ENCODE data around the gene EXD3. TPM values are rescaled to one million over a fixed set of nuclear protein-coding genes. Genes with fewer than 3 reads are reported as not detected.

The EXD3 gene
- total and polyA plus RNA-seq, 4 donors = 9.4 to 43.5 (median 27.6) TPM

- Histone ChIP-seq H3K27ac (ENCODE audit: low read depth, low read length) (peak overlapping the region; percentile 78), H3K4me1 (ENCODE audit: control insufficient read depth, insufficient read depth, low read length) (peaks cover 67% of the 10 kb centered on the region), H3K9me3 (ENCODE audit: control insufficient read depth, insufficient read depth, low read length) (no peaks in the 10 kb centered on the region), H3K4me3 (ENCODE audit: low read depth, low read length) (peak overlapping the region; percentile 48), H3K27me3 (ENCODE audit: control insufficient read depth, insufficient read depth, low read length) (no peaks in the 10 kb centered on the region), H3K36me3 (ENCODE audit: control insufficient read depth, insufficient read depth, low read length) (peaks cover 82% of the 10 kb centered on the region)
- peak in 4 of 6 donors; percentile 58 to 95 (median 73) for DNase-seq (ENCODE audit: low read depth in 4 of 6, low spot score in 6 of 6)
- WGBS (ENCODE audit: insufficient coverage) = 1% methylated on average over 88 of the region's 88 CpGs
Measured at GRCh38 chr9:137458194-137459151, 35.5 kb upstream of the EXD3 start.

- Histone ChIP-seq H3K4me3 (ENCODE audit: low read depth, low read length) (peak overlapping the region; percentile 48), H3K9me3 (ENCODE audit: control insufficient read depth, insufficient read depth, low read length) (no peaks in the 10 kb centered on the region), H3K27ac (ENCODE audit: low read depth, low read length) (peak overlapping the region; percentile 78), H3K27me3 (ENCODE audit: control insufficient read depth, insufficient read depth, low read length) (no peaks in the 10 kb centered on the region), H3K36me3 (ENCODE audit: control insufficient read depth, insufficient read depth, low read length) (peaks cover 82% of the 10 kb centered on the region), H3K4me1 (ENCODE audit: control insufficient read depth, insufficient read depth, low read length) (peaks cover 76% of the 10 kb centered on the region)
- 43% methylated on average over 44 of the region's 44 CpGs for WGBS (ENCODE audit: insufficient coverage)
- DNase-seq (ENCODE audit: low read depth in 4 of 6, low spot score in 6 of 6) = peak in 1 of 6 donors; percentile 40
Measured at GRCh38 chr9:137457406-137458193, 34.6 kb upstream of the EXD3 start.

DNA sequence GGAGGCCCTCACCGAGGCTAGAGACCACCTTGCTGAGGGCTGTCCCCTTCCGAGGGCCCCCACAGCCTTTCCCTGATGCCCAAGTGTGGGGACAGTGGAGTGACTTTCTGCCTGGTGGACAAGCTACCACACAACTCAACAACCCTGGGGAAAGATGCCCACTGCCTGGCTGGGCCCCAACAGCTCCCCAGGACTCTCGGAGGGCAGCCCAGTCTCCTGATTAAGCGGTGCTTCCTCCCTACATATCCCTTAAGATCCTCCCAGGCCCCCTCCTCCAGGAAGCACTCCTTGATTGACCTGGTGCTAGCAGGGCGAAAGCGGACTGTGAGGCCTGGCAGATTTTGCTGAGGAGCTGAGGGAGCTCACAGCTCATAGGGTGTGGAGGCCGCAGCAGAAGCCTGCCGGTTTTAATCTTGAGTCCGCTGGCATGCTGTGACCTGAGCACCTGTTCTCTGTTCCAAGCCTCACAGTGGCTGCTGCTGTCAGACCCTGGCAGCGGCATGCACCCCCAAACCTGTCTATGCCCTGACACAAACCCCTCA, 34.0 kb upstream of the EXD3 start:
- H3K9me3 ChIP-seq (ENCODE audit: control insufficient read depth, insufficient read depth, low read length) = no peaks in the 10 kb centered on the region
- no peak for DNase-seq (ENCODE audit: low read depth in 4 of 6, low spot score in 6 of 6)
- peaks cover 78% of the 10 kb centered on the region for H3K4me1 ChIP-seq (ENCODE audit: control insufficient read depth, insufficient read depth, low read length)
- H3K27me3 ChIP-seq (ENCODE audit: control insufficient read depth, insufficient read depth, low read length) = no peaks in the 10 kb centered on the region
- peak overlapping the region; percentile 78 for H3K27ac ChIP-seq (ENCODE audit: low read depth, low read length)
- peaks cover 82% of the 10 kb centered on the region for H3K36me3 ChIP-seq (ENCODE audit: control insufficient read depth, insufficient read depth, low read length)
- 79% methylated on average over 9 of the region's 10 CpGs for WGBS (ENCODE audit: insufficient coverage)
- H3K4me3 ChIP-seq (ENCODE audit: low read depth, low read length) = no peak overlapping the region

DNA sequence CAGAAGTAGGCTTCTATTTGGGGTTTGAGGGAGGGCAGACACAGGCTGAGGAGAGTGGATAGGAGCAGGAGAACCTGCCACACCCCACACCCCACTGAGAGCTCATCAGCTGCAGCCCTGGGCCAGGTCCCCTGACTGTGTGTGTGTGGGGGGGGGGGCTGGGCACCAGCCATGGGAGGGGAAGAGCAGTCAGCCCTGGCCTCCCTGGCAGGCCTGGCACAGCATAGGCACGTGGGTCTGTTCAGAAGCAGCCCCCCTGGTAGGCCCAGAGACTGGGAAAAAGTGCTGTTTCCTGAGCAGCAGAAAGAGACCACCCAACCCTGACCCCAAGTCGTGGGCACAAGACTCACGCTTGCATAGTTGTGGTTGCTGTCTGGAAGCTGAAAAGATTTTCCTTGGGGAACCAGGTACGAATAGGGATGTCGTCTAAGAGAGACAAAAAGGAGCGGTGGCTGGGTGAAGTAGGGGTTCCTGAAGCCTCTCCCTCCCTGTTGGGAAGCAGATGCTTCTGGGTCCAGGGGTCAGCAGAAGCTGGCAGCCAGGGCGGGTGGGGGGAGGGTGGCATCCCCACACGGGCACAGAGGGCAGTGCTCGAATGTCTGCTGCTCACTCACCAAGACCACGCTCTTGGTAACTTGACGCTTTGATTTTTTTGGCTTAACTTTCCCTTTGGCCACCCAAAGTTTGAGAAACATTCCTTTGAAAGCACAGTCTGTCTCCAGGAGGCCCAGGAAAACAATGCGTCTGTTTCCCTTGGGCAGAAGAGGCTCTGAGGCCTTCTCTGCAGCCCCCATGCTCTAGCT, 33.3 kb upstream of the EXD3 start:
- Histone ChIP-seq H3K4me1 (ENCODE audit: control insufficient read depth, insufficient read depth, low read length) (peaks cover 75% of the 10 kb centered on the region), H3K36me3 (ENCODE audit: control insufficient read depth, insufficient read depth, low read length) (peaks cover 81% of the 10 kb centered on the region), H3K4me3 (ENCODE audit: low read depth, low read length) (no peak overlapping the region), H3K27ac (ENCODE audit: low read depth, low read length) (peak overlapping the region; percentile 78), H3K9me3 (ENCODE audit: control insufficient read depth, insufficient read depth, low read length) (no peaks in the 10 kb centered on the region), H3K27me3 (ENCODE audit: control insufficient read depth, insufficient read depth, low read length) (no peaks in the 10 kb centered on the region)
- peak in 2 of 6 donors; percentile 71 to 88 for DNase-seq (ENCODE audit: low read depth in 4 of 6, low spot score in 6 of 6)
- 35% methylated on average over 10 of the region's 12 CpGs for WGBS (ENCODE audit: insufficient coverage)

DNA sequence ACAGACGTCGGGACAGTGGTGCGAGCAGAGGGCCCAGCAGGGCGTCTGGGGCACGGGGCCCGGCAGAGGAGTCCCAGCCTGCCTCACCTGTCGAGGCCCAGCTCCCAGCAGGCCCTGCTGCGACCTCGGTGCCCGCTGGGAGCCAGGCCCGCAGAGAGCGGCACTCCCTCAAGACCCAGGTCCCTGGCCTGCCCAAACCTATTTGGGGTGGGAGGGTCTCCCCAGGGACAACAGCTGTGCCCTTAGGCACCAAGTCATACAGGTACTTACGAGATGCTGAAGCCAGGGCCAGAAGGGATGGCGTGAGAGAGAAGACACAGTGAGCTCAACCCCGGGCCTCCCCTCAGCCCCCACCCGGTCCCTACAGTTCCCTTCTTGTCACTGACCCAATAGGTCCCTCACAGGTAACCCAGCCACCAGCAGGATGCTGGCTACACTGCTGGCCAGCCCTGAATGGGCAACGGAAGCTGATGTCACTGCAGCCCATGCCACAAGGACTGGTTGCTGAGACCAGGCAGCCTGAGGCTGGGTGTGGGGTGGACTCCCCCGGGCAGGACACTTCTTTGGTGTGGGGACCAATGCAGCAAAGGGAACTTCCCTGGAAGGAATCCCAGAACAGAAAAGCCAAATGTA, 32.5 kb upstream of the EXD3 start:
- Histone ChIP-seq H3K27ac (ENCODE audit: low read depth, low read length) (peak overlapping the region; percentile 78), H3K27me3 (ENCODE audit: control insufficient read depth, insufficient read depth, low read length) (no peaks in the 10 kb centered on the region), H3K9me3 (ENCODE audit: control insufficient read depth, insufficient read depth, low read length) (no peaks in the 10 kb centered on the region), H3K36me3 (ENCODE audit: control insufficient read depth, insufficient read depth, low read length) (peaks cover 77% of the 10 kb centered on the region), H3K4me1 (ENCODE audit: control insufficient read depth, insufficient read depth, low read length) (peaks cover 75% of the 10 kb centered on the region), H3K4me3 (ENCODE audit: low read depth, low read length) (no peak overlapping the region)
- no peak for DNase-seq (ENCODE audit: low read depth in 4 of 6, low spot score in 6 of 6)
- WGBS (ENCODE audit: insufficient coverage) = 81% methylated on average over 18 of the region's 18 CpGs

GRCh38 chr9:137454597-137455358, 31.8 kb upstream of the EXD3 start:
- Histone ChIP-seq H3K36me3 (ENCODE audit: control insufficient read depth, insufficient read depth, low read length) (peaks cover 80% of the 10 kb centered on the region), H3K4me3 (ENCODE audit: low read depth, low read length) (peak overlapping the region; percentile 27), H3K4me1 (ENCODE audit: control insufficient read depth, insufficient read depth, low read length) (peaks cover 71% of the 10 kb centered on the region), H3K27me3 (ENCODE audit: control insufficient read depth, insufficient read depth, low read length) (no peaks in the 10 kb centered on the region), H3K9me3 (ENCODE audit: control insufficient read depth, insufficient read depth, low read length) (no peaks in the 10 kb centered on the region), H3K27ac (ENCODE audit: low read depth, low read length) (peak overlapping the region; percentile 61)
- 53% methylated on average over 23 of the region's 30 CpGs for WGBS (ENCODE audit: insufficient coverage)
- DNase-seq (ENCODE audit: low read depth in 4 of 6, low spot score in 6 of 6) = peak in 1 of 6 donors; percentile 40

GRCh38 chr9:137454145-137454596, 31.2 kb upstream of the EXD3 start:
- Histone ChIP-seq H3K27ac (ENCODE audit: low read depth, low read length) (peak overlapping the region; percentile 61), H3K36me3 (ENCODE audit: control insufficient read depth, insufficient read depth, low read length) (peaks cover 86% of the 10 kb centered on the region), H3K4me3 (ENCODE audit: low read depth, low read length) (peak overlapping the region; percentile 27)

GRCh38 chr9:137453643-137454081, 30.7 kb upstream of the EXD3 start:
- H3K36me3 ChIP-seq (ENCODE audit: control insufficient read depth, insufficient read depth, low read length) = peaks cover 91% of the 10 kb centered on the region

More at GRCh38 chr9:137454145-137454596, 31.2 kb upstream of the EXD3 start:
- DNase-seq (ENCODE audit: low read depth in 4 of 6, low spot score in 6 of 6) = peak in 2 of 6 donors; percentile 37 to 52
- WGBS (ENCODE audit: insufficient coverage) = 24% methylated on average over 18 of the region's 24 CpGs
- Histone ChIP-seq H3K27me3 (ENCODE audit: control insufficient read depth, insufficient read depth, low read length) (no peaks in the 10 kb centered on the region), H3K9me3 (ENCODE audit: control insufficient read depth, insufficient read depth, low read length) (no peaks in the 10 kb centered on the region), H3K4me1 (ENCODE audit: control insufficient read depth, insufficient read depth, low read length) (peaks cover 72% of the 10 kb centered on the region)

More at GRCh38 chr9:137453643-137454081, 30.7 kb upstream of the EXD3 start:
- 27% methylated on average over 23 of the region's 25 CpGs for WGBS (ENCODE audit: insufficient coverage)
- DNase-seq (ENCODE audit: low read depth in 4 of 6, low spot score in 6 of 6) = peak in 2 of 6 donors; percentile 77 to 83
- no peaks in the 10 kb centered on the region for H3K9me3 ChIP-seq (ENCODE audit: control insufficient read depth, insufficient read depth, low read length)
- peak overlapping the region; percentile 2 for H3K27ac ChIP-seq (ENCODE audit: low read depth, low read length)
- H3K4me3 ChIP-seq (ENCODE audit: low read depth, low read length) = peak overlapping the region; percentile 24
- H3K4me1 ChIP-seq (ENCODE audit: control insufficient read depth, insufficient read depth, low read length) = peaks cover 77% of the 10 kb centered on the region
- no peaks in the 10 kb centered on the region for H3K27me3 ChIP-seq (ENCODE audit: control insufficient read depth, insufficient read depth, low read length)
